Measurements from ENCODE around the gene EXT2.

DNA sequence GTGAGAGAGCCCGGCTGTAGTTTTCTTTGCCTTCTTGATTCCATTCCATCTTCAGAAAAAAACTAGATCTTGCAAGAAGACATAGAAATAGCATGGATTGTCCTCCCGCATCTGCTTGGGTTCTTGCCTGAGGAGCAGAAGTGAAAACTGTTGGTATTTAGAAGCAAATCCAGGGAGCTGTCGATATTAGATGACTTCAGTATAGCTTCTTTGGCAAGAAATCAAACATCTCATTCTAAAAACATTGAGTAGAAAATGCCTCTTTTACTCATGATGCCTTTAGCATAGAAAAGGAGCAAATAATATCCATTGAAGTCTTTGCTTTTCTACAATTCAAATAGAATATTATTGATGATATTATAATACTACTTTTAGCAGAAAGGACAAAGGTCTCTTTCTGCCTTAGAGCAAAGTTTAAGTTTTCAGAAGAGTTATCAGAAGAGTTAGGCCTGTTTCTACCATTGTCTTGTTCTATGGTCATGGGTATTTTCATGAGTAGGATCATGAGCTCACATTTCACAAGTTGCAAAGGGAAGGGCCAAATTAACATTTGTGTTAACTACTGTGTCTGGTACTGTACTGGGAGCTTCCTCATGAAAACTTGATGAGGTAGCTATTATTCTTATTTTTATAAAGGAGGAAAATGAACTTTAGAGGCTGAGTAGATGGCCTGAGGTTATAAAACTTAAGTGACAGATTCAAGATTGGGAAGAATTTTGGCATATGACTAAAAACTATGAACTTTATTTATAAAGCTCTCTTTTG, 49.7 kb downstream of the EXT2 start:
- TF ChIP-seq, protein P1, sequence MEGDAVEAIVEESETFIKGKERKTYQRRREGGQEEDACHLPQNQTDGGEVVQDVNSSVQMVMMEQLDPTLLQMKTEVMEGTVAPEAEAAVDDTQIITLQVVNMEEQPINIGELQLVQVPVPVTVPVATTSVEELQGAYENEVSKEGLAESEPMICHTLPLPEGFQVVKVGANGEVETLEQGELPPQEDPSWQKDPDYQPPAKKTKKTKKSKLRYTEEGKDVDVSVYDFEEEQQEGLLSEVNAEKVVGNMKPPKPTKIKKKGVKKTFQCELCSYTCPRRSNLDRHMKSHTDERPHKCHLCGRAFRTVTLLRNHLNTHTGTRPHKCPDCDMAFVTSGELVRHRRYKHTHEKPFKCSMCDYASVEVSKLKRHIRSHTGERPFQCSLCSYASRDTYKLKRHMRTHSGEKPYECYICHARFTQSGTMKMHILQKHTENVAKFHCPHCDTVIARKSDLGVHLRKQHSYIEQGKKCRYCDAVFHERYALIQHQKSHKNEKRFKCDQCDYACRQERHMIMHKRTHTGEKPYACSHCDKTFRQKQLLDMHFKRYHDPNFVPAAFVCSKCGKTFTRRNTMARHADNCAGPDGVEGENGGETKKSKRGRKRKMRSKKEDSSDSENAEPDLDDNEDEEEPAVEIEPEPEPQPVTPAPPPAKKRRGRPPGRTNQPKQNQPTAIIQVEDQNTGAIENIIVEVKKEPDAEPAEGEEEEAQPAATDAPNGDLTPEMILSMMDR (IDR thresholded peaks at IDR 0.05), result no peak
- TF ChIP-seq POLR2A (IDR thresholded peaks at IDR 0.05), result no peak
